HG03378 (cell line): ENCODE data around the gene PROM2.
"Not testable (repeated sequence)": the region's sequence is repeated elsewhere in the genome, so short reads cannot be mapped to it uniquely, and the experiment has no call there.

Source experiments
- ATAC-seq: cut with Tn5 transposase; IDR thresholded peaks from one replicate; pipeline ENCODE4 v1.9.1; 2021; ENCODE audit warnings: mild to moderate bottlenecking, moderate library complexity; ENCODE audit not compliant: unreplicated experiment

The PROM2 gene

DNA sequence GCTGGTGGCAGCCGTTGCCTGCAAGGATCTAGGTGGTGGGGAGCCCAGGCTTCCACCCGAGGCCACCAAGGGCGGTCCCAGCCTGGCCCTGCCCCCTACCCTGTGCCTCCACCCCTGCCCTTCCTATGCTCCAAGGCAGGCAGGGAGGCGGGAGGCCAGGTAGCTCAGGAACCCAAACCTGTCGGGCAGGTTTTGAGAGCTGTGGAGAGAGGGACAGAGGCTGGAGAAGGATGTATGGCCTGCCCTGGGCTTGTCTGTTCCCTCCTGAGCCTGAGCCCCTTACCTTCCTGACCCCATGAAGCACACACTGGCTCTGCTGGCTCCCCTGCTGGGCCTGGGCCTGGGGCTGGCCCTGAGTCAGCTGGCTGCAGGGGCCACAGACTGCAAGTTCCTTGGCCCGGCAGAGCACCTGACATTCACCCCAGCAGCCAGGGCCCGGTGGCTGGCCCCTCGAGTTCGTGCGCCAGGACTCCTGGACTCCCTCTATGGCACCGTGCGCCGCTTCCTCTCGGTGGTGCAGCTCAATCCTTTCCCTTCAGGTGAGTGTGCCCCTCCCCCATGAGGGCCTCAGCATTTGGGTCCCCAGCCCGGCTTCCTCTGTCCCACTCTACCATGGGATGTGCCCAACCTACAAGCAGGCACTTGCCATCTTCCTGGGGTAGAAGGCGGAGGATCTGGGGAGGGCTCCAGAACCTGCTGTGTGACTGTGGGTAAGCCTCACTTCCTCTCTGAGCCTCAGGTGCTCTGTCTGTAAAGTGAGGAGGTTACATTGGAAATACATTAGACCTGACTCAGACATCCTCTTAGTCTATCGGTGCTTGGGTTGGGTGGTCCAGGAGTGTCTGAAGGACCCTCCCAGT, at the start of gene PROM2:
PROM2 (plus strand) TSS at position 159 of the 860 bp plus-strand sequence; CDS start at position 296, 137 bp downstream.
- no peak for ATAC-seq

GRCh38 chr2:95225658-95226057, 48.6 kb upstream of the PROM2 start:
- ATAC-seq: no peak

GRCh38 chr2:95231723-95232122, 42.5 kb upstream of the PROM2 start:
- no peak for ATAC-seq

GRCh38 chr2:95232232-95232631, 42.0 kb upstream of the PROM2 start:
- ATAC-seq: no peak

- no peak for ATAC-seq
Observed at GRCh38 chr2:95234286-95234785, 39.9 kb upstream of the PROM2 start.

- no peak for ATAC-seq
Observed at GRCh38 chr2:95234816-95235215, 39.4 kb upstream of the PROM2 start.

DNA sequence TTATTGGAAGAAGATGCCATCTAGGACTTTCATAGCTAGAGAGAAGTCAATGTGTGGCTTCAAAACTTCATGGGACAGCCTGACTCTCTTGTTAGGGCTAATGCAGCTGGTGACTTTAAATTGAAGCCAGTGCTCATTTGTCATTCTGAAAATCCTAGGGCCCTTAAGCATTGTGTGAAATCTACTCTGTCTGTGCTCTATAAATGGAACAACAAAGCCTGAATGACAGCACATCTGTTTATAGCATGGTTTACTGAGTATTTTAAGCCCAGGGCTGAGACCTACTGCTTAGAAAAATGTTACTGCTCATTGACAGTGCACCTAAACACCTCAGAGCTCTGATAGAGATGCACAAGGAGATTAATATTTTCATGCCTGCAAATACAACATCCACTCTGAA, 36.1 kb upstream of the PROM2 start:
- no peak for ATAC-seq

- no peak for ATAC-seq
Observed at GRCh38 chr2:95240091-95240490, 34.2 kb upstream of the PROM2 start.

DNA sequence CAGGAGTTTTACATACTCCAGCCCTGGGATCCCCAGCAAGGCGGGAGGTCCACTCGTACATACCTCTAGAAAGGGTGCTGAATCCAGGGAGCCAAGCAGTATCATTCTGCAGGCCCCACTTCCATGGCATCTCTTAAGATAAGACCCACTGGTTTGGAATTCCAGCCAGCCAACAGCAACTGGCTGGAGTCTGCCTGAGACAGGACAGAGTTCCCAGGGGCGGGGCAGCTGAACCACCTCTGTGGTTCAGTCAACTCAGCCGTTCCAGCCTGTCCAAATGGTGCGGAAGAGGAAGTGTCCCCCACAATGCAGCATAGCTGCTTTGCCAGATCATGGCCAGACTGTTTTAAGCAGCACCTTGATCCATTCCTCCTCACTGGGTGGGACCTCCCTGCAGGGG, 33.7 kb upstream of the PROM2 start:
- ATAC-seq: no peak

DNA sequence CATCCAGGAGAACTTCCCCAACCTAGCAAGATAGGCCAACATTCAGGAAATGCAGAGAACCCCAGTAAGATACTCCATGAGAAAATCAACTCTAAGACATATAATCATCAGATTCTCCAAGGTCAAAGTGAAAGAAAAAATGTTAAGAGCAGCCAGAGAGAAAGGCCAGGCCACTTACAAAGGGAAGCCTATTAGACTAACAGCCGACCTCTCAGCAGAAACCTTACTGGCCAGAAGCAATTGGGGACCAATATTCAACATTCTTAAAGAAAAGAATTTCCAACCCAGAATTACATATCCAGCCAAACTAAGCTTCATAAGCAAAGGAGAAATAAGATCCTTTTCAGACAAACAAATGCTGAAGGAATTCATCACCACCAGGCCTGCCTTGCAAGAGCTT, 32.2 kb upstream of the PROM2 start:
- ATAC-seq: not testable (repeated sequence)

- no peak for ATAC-seq
Observed at GRCh38 chr2:95258271-95258670, 16.0 kb upstream of the PROM2 start.

GRCh38 chr2:95260028-95261023, 13.9 kb upstream of the PROM2 start:
- ATAC-seq: no peak

DNA sequence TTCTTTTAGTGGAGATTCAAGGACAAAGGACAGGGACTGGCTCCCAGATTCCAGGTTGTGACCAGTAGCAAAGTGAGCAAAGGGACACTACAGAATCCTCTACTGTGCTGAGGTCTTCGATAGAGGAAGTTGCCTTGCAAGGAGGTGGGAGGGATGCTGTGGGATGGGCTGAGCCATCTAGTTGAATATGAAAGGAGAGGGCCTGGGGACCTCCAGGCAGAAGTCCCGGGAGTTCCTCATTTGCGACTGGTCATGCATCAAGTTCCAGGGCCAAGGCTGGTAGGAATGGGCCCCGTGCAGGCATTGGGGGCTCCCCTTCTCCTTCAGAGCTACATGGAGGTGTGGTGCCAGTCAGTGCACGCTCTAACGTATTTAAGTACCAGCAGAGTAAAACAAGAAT, 12.6 kb upstream of the PROM2 start:
- no peak for ATAC-seq

- ATAC-seq: no peak
Observed at GRCh38 chr2:95262896-95263542, 11.2 kb upstream of the PROM2 start.

GRCh38 chr2:95264624-95265023, 9.6 kb upstream of the PROM2 start:
- no peak for ATAC-seq

GRCh38 chr2:95265182-95265581, 9.1 kb upstream of the PROM2 start:
- no peak for ATAC-seq

- no peak for ATAC-seq
Observed at GRCh38 chr2:95266781-95267430, 7.3 kb upstream of the PROM2 start.

DNA sequence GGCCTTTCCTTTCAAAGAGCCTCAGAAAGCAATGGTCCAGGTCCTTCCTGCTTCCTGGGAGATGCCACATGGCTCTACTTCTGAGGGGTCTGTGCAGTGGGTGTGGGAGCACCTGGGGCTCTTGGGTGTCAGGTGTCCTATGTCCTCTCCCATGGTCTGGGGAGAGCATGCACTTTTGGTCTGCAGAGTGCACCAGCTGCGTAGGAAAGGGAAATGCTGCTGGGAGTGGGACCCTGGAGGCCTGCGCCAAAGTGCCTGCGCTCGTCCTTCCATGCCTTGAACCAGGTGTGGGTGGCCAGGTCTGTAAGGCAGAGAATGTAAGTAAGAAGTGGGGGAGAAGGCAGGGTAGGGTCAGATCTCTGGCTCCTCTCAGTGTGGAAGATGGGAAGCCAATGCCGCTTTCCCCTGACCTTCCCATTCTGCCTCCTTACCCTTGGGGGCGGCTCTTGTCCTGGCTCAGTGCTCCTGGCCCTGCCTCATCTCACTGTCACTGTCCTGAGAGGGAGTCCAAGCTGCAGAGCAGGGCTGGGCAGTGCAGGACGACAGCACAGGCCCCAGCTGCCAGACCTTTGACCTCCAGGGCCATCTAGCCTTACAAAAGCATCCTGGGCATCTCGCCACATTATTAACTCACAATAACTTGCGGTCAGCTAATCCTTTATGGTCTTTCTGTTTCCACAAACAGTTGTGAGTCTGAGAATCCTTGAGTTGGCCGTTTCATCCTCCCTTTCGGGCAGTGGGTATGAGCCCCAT, 6.6 kb upstream of the PROM2 start:
- no peak for ATAC-seq

DNA sequence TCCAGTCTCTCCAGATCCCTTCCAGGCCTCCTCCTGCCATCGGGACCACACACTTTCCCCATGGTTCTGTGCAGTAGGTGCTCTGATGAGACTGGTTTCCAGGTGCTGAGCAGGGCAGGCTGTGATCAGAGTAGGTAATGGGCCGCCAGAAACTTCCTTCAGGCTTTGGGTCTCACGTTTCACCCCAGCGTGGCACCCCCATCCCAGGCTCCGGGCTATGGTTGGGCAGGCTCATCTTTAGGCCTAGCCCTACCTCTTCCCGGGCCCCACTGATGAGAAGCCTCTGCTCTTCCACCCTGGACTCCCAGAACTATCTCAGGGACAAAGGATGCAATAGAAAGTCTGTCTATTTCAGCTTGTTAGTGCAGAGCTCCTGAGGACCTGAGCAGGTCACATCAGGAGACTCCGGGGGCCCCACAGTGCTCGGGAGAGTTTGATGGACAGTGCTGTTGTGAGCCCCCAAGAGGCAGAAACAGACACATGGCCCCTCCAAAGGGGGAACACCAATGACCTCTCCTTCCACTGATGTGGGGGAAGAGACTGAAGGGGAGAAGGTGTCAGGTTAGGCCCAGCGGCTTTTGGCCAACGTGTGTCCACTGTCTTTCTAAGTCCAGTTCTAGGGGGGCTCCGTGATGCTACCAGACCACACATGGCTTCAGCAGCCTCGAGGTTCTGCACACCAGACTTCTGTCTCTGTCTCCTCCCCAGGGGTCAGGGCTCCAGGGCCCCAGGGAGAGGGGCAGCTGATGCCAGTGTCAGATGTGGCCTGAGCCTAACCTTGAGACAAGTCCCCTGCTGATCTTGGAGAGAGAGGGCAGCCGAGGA, 5.8 kb upstream of the PROM2 start:
- no peak for ATAC-seq
